Measurements from ENCODE around the gene ASB13.

ASB13 gene

DNA sequence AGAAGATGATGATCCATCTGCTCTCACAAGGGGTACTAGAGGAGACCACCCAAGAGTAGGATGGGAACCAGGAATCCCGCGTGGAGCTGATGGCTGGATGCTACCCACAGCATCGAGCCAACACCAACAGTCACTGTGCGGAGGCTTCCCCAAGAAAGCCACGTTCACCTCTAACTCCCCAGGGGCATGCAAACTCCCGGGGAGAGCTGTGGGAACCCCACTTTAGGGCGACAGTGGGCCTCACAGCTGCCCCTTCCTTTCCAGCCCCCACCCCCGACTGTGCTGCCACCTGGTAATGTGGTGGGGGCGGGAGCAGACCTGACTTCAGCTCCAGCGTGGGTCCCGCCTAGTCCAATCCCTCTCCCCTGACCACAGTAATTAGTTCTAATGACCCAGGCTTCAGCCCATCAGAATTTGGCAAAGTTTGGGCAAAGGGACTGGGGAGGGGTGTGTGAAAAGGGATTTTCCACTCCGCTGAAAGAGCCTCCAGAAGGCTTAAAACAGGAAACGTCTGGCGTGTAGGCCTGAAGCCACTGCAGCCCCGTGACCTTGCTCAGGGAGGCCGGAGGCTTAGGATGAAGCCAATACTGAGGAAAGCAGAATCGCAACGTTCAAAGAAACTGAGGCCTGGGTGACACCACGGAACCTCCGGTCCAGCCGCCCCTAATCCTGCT lies 20.3 kb downstream of the ASB13 start:
- DNase-seq: no peak

DNA sequence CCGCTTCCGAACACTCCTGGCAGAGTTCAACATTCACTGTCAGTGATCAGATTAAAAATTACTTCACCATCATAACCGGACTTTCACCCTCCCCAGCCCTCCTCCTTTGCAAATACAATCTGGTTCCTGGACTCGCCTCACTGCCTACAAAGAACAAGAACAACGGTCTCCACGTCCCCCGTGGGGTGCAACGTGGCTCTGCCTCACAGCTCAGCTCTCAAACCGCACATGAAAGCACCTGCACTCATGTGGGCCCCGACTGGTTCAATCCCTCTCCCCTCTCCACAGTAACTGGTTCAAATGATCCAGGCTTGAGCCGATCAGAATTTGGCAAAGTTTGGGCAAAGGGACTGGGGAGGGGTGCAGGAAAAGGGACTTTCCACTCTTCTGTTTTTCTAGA lies 21.0 kb downstream of the ASB13 start:
- no peak for DNase-seq

GRCh38 chr10:5644930-5645329 lies 21.5 kb downstream of the ASB13 start:
- no peak for DNase-seq

DNA sequence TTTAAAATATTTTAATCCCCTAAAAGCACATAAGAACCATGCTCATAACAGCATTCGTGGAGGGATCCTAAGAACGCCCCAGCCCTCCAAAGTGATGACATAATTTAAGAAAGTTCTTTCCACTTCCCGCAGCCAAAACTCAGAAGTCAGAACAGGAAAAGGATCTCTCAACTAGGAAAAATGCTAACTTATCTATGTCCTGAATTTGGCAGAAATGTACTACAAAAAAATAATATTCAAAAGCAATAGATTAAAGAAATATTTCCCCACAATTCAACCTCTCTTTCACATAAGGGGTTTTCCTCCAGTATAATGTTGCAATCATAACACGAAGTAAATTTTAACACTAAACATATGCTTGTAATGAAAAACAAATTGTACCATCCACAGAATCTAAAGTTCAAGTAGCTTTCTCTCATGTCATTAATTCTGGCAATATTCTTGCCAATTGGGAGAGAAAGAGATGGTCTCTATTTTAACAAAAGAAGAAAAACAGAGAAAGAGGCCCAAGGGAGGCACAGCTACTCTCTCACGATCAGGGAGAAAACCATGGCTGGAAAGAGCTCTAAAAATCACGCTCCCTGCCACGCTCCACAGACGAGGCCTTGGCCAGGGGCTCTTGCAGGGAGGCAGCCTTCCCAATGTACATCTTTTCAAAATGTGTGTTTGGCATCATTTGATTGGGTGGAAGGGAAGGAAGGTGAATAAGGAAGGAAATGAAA lies 22.9 kb downstream of the ASB13 start:
- DNase-seq: peak; percentile 64

DNA sequence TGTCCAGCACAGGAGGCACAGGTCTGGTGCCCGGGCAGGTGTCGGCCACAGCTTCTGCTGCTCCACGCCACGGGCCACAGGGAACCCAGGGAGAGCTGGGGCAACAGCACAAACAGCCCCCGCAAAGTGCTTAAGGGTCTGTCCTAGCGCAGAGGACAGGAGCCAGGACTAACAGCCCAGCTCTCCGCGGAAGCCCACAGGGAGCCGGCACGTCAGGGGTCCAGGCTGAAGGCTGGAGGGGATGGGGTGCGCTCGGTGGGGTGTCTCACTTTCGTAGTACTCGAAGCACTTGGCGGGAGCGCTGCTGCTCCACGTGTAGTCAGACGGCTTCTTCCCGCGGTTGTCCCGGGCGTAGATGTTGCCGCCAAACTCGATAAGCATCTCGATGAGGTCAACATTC lies 24.9 kb downstream of the ASB13 start:
- DNase-seq: no peak

DNA sequence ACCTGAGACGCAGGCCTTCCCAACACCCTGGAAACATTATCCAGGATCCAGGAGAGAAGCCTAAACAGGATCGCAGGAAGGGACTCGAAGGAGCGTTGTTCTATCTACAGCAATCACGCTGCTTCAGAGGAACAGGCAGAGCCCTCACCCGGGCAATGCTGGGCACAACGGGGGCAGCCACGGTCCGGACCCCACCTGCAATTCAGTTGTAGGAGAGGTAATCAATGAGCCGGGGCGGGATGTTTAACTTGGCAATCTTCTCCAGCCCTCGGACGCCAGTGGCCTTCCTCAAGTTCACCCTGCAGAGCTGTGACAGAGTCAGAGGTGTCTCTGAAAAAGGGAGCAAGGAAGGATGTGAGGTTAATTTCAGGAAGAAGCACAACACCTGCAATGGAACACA lies 25.9 kb downstream of the ASB13 start:
- no peak for DNase-seq

- DNase-seq: no peak
These were observed 26.4 kb downstream of the ASB13 start for GRCh38 chr10:5640036-5640435.

- DNase-seq: no peak
These were observed 27.3 kb downstream of the ASB13 start for GRCh38 chr10:5639066-5639465.

GRCh38 chr10:5638494-5638893 lies 27.9 kb downstream of the ASB13 start:
- DNase-seq: no peak

GRCh38 chr10:5634918-5635317 lies 31.5 kb downstream of the ASB13 start:
- DNase-seq: no peak

- DNase-seq: no peak
These were observed 33.1 kb downstream of the ASB13 start for GRCh38 chr10:5633166-5633749.

DNA sequence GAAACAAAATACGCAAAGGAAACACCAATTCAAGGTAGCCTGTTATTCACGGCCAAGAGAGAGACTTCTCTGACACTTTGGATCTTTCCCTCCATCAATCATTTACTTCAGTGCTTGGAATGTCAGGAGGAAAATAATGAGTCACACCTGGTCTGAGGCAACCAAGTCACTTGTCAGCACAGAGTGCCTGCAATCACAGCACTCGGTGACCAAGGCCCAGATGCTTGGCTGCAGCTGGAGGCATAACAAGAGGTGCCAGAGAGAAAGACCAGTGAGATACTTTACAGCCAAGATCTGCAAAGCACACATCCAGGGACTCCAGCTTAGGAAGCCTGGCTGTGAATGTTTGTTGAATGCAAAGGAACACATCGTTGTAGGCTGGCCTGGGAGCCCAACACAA lies 33.9 kb downstream of the ASB13 start:
- DNase-seq: no peak

DNA sequence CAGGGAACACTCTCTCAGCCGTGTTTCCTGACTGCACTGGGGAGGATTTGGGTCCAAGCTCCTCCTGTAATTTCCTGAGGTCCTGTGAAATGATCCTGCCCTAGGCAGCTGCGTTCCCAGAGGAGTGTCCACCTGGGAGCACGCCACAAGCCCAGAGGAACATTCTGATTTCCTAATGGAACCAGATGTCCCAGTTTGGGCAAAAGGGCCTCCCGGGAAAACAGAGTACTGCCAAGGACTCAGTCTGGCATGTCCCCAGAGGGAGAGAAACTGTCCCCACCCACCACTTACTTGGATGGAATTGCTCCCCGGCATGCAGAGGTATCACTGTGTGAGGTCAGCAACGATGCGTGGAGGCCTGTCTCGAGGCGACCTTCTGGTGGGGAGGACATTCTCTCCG lies 34.5 kb downstream of the ASB13 start:
- no peak for DNase-seq

- DNase-seq: no peak
These were observed 36.3 kb downstream of the ASB13 start for GRCh38 chr10:5630112-5630436.

GRCh38 chr10:5629303-5630111 lies 36.9 kb downstream of the ASB13 start:
- DNase-seq: peak; percentile 84

GRCh38 chr10:5628451-5629302 lies 37.7 kb downstream of the ASB13 start:
- DNase-seq: peak; percentile 67

DNA sequence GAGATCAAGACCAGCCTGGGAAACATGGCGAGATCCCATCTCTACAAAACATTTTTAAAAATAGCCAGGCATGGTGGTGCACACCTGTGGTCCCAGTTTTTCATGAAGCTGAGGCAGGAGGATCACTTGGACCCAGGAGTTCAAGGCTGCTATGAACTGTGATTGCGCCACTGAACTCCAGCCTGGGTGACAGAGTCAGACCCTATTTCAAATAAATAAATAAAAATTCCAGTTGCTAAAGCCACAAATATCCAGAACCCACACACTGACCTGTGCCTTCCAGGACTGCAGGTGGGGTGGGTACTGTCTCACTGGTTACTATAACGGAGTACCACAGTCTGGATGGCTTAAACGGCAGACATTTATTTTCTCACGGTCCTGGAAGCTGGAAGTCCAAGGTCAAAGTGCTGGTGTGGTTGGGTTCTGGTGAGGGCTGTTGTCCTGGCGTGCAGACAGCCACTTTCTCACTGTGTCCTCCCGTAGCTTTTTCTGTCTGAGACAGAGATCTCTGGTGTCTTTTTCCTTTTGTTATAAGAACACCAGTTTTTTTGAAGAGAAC lies 38.8 kb downstream of the ASB13 start:
- DNase-seq: no peak

DNA sequence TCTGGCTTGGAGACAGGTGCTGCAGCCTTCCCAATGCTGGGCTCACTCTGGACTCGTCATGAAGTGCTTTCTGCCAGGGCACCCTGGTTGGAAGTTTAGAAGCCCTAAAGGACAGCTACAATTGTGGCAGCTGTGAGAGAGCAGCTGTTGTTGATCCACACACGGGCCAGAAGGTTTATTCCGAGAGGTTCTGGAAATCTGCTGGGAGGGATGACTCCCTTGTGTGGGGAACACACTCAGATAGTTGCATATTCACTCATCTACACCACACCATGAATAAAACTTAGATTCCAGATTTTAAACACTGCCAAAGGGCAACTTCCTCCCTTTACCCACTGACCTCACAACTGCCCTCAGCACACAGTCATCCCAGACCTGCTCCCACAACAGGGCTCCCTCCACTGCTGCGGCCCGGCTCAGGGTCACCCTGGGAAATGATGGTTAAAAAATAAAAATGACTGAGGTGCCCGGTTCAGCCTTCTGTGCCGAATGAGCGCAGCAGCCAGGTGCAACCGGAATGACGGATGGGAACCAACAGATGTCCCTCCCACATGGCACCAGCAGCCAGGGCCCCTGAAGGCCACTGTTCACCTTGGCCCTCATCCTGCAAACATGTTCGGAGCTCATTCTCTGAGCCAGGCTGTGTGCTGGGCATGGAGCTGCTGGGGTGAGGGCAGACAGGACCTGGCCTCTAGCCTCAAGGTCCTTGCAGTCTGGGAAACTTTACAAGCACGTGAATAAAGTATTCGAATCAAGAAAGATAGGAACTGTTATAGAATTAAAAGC lies 40.2 kb downstream of the ASB13 start:
- DNase-seq: no peak

DNA sequence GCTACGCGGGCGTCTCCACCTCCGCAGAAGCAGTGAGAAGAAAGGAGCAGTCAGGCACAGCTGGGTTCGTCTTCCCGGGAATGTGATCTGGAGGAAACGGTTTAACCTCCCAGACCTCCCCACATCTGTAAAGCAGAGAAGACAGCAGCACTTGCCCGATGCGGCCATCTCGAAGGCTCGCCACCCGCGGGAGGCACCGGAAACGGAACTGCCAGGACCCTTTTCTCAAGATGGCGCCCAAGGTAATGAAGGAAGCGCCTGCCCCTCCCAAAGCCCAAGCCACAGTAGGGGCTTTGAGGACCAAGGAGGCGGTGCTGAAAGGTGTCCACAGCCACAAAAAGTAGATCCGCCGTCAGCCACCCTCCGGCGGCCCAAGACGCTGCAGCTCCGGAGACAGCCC lies 41.7 kb downstream of the ASB13 start:
- no peak for DNase-seq

GRCh38 chr10:5623081-5623748 lies 43.2 kb downstream of the ASB13 start:
- peak; percentile 87 for DNase-seq
